ENCODE measurements around the gene TRIM17.

TRIM17 gene

GRCh38 chr1:228413241-228414010 is 3.2 kb downstream of the TRIM17 start:
- no peak overlapping the region for H3K9ac ChIP-seq
- no peaks in the 10 kb centered on the region for H3K4me1 ChIP-seq (ENCODE audit: low read depth, poor library complexity, severe bottlenecking)
- no peaks in the 10 kb centered on the region for H3K79me2 ChIP-seq (ENCODE audit: insufficient read depth, low read depth)
- H3K36me3 ChIP-seq (ENCODE audit: insufficient read depth) = no peaks in the 10 kb centered on the region
- H3K4me3 ChIP-seq (IDR thresholded peaks at IDR 0.05; ENCODE audit: insufficient read depth, low read depth, low read length) = no peak overlapping the region
- H4K20me1 ChIP-seq (ENCODE audit: insufficient read depth) = no peaks in the 10 kb centered on the region
- TF ChIP-seq CTCF (conservative IDR thresholded peaks at IDR 0.05; ENCODE audit: low read depth, low read length) = no peak
- no peak overlapping the region for H3K4me2 ChIP-seq
- H3K27ac ChIP-seq = no peak overlapping the region
- no peak overlapping the region for H2AFZ ChIP-seq (ENCODE audit: low read depth)
- H3K27me3 ChIP-seq (ENCODE audit: insufficient read depth, low read depth) = no peaks in the 10 kb centered on the region

GRCh38 chr1:228411548-228412430 is 4.9 kb downstream of the TRIM17 start:
- Histone ChIP-seq H3K4me3 (IDR thresholded peaks at IDR 0.05; ENCODE audit: insufficient read depth, low read depth, low read length) (no peak overlapping the region), H3K4me1 (ENCODE audit: low read depth, poor library complexity, severe bottlenecking) (peaks cover 9% of the 10 kb centered on the region), H2AFZ (ENCODE audit: low read depth) (no peak overlapping the region), H4K20me1 (ENCODE audit: insufficient read depth) (no peaks in the 10 kb centered on the region), H3K79me2 (ENCODE audit: insufficient read depth, low read depth) (no peaks in the 10 kb centered on the region), H3K4me2 (no peak overlapping the region), H3K36me3 (ENCODE audit: insufficient read depth) (no peaks in the 10 kb centered on the region), H3K9ac (no peak overlapping the region), H3K27me3 (ENCODE audit: insufficient read depth, low read depth) (no peaks in the 10 kb centered on the region), H3K27ac (no peak overlapping the region)
- no peak for TF ChIP-seq CTCF (conservative IDR thresholded peaks at IDR 0.05; ENCODE audit: low read depth, low read length)

GRCh38 chr1:228411121-228411520 is 5.5 kb downstream of the TRIM17 start:
- Histone ChIP-seq H3K4me1 (ENCODE audit: low read depth, poor library complexity, severe bottlenecking) (peaks cover 9% of the 10 kb centered on the region), H3K27me3 (ENCODE audit: insufficient read depth, low read depth) (no peaks in the 10 kb centered on the region), H3K9ac (no peak overlapping the region), H2AFZ (ENCODE audit: low read depth) (no peak overlapping the region), H3K4me2 (no peak overlapping the region), H3K4me3 (IDR thresholded peaks at IDR 0.05; ENCODE audit: insufficient read depth, low read depth, low read length) (no peak overlapping the region), H3K36me3 (ENCODE audit: insufficient read depth) (no peaks in the 10 kb centered on the region), H3K27ac (no peak overlapping the region), H3K79me2 (ENCODE audit: insufficient read depth, low read depth) (peaks cover 4% of the 10 kb centered on the region; the same call in 1 of the 2 replicates), H4K20me1 (ENCODE audit: insufficient read depth) (no peaks in the 10 kb centered on the region)
- no peak for TF ChIP-seq CTCF (conservative IDR thresholded peaks at IDR 0.05; ENCODE audit: low read depth, low read length)

GRCh38 chr1:228410671-228411070 is 6.0 kb downstream of the TRIM17 start:
- Histone ChIP-seq H3K27ac (no peak overlapping the region), H3K4me1 (ENCODE audit: low read depth, poor library complexity, severe bottlenecking) (peaks cover 9% of the 10 kb centered on the region), H2AFZ (ENCODE audit: low read depth) (no peak overlapping the region), H3K9ac (no peak overlapping the region), H3K36me3 (ENCODE audit: insufficient read depth) (no peaks in the 10 kb centered on the region), H3K27me3 (ENCODE audit: insufficient read depth, low read depth) (no peaks in the 10 kb centered on the region), H3K4me3 (IDR thresholded peaks at IDR 0.05; ENCODE audit: insufficient read depth, low read depth, low read length) (no peak overlapping the region), H4K20me1 (ENCODE audit: insufficient read depth) (no peaks in the 10 kb centered on the region; the same call in 1 of the 2 replicates), H3K4me2 (no peak overlapping the region), H3K79me2 (ENCODE audit: insufficient read depth, low read depth) (peaks cover 9% of the 10 kb centered on the region; the same call in 1 of the 2 replicates)
- TF ChIP-seq CTCF (conservative IDR thresholded peaks at IDR 0.05; ENCODE audit: low read depth, low read length) = no peak

Measured in KMS-11 (cell line).